Glutamatergic neuron (in vitro differentiated cells): ENCODE measurements around the gene KIRREL3. TPM values are rescaled to one million over a fixed set of nuclear protein-coding genes. Genes with fewer than 3 reads are reported as not detected.

Experiments used
- DNase-seq: peaks from one replicate; pipeline ENCODE4 v3.0.0; 2022
- H3K27ac Mint-ChIP-seq: one replicate; pipeline ENCODE4 v1.8.0; 2020; ENCODE audit warnings: mild to moderate bottlenecking, mixed read lengths, inconsistent platforms; ENCODE audit not compliant: unreplicated experiment
- H3K27me3 Mint-ChIP-seq: one replicate; pipeline ENCODE4 v1.8.0; 2020; ENCODE audit warnings: mild to moderate bottlenecking, moderate library complexity, mixed read lengths, inconsistent platforms; ENCODE audit not compliant: unreplicated experiment
- H3K36me3 Mint-ChIP-seq: one replicate; pipeline ENCODE4 v1.8.0; 2020; ENCODE audit warnings: mild to moderate bottlenecking, mixed read lengths, inconsistent platforms; ENCODE audit not compliant: unreplicated experiment
- H3K4me1 Mint-ChIP-seq: one replicate; pipeline ENCODE4 v1.8.0; 2020; ENCODE audit warnings: mild to moderate bottlenecking, low read depth, mixed read lengths, inconsistent platforms; ENCODE audit not compliant: unreplicated experiment
- H3K4me3 Mint-ChIP-seq: one replicate; pipeline ENCODE4 v1.8.0; 2020; ENCODE audit warnings: mild to moderate bottlenecking, mixed read lengths, inconsistent platforms; ENCODE audit not compliant: unreplicated experiment
- H3K9me3 Mint-ChIP-seq: one replicate; pipeline ENCODE4 v1.8.0; 2020; ENCODE audit warnings: mild to moderate bottlenecking, moderate library complexity, mixed read lengths, inconsistent platforms; ENCODE audit not compliant: unreplicated experiment
- CTCF ChIP-seq: fragments of 200-600 bp; sonication (generic); IDR thresholded peaks from one replicate; pipeline ENCODE4 v1.5.0; 2021; ENCODE audit not compliant: partially characterized antibody, unreplicated experiment
- total RNA-seq: library from RNA; stranded (reverse); fragmentation: NEBNext Ultra II Directional; extraction: Animal tissue kit (Norgen Biotek cat#: 25700); gene quantifications from one replicate; pipeline ENCODE4 v1.2.1, GENCODE V29; 2021; ENCODE audit not compliant: unreplicated experiment

KIRREL3 gene
- total RNA-seq, 1 donor from 2014 or later: 25.3 TPM

GRCh38 chr11:126512741-126513715 lies 487.5 kb downstream of the KIRREL3 start:
- H3K27me3 Mint-ChIP-seq: peaks cover 11% of the 10 kb centered on the region
- H3K36me3 Mint-ChIP-seq: no peaks in the 10 kb centered on the region
- no peak for TF ChIP-seq CTCF
- H3K9me3 Mint-ChIP-seq: peaks cover 10% of the 10 kb centered on the region
- H3K4me1 Mint-ChIP-seq: peaks cover 17% of the 10 kb centered on the region
- H3K4me3 Mint-ChIP-seq: no peak overlapping the region
- H3K27ac Mint-ChIP-seq: no peak overlapping the region
- DNase-seq: no peak

DNA sequence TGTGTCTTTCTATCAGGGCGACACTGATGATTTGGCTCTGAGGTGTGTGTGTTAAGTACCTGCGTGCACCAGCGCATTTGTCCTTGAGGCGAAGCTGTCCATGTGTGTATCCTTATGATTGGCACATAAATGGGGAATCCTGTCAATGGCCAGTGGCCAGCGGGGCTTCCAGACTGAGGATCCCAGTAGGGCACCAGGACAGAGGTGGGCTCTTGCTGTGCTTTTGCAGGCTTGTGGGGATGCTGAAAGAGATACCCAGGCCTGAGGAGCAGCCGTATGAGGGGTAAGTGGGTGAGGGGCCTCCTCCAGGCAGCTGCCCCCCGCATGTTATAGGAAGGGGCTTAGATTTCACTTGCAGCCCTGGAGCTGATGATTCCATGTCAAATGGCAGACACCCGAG lies 488.3 kb downstream of the KIRREL3 start:
- no peak overlapping the region for H3K27ac Mint-ChIP-seq
- DNase-seq: no peak
- peaks cover 11% of the 10 kb centered on the region for H3K9me3 Mint-ChIP-seq
- no peak overlapping the region for H3K4me3 Mint-ChIP-seq
- H3K4me1 Mint-ChIP-seq: peaks cover 13% of the 10 kb centered on the region
- TF ChIP-seq CTCF: no peak
- H3K27me3 Mint-ChIP-seq: peaks cover 9% of the 10 kb centered on the region
- H3K36me3 Mint-ChIP-seq: no peaks in the 10 kb centered on the region

- H3K4me3 Mint-ChIP-seq: no peak overlapping the region
- no peaks in the 10 kb centered on the region for H3K36me3 Mint-ChIP-seq
- H3K9me3 Mint-ChIP-seq: peaks cover 10% of the 10 kb centered on the region
- DNase-seq: no peak
- peaks cover 10% of the 10 kb centered on the region for H3K4me1 Mint-ChIP-seq
- peaks cover 5% of the 10 kb centered on the region for H3K27me3 Mint-ChIP-seq
- H3K27ac Mint-ChIP-seq: no peak overlapping the region
- no peak for TF ChIP-seq CTCF
Measured at GRCh38 chr11:126511475-126512115, 489.0 kb downstream of the KIRREL3 start.

DNA sequence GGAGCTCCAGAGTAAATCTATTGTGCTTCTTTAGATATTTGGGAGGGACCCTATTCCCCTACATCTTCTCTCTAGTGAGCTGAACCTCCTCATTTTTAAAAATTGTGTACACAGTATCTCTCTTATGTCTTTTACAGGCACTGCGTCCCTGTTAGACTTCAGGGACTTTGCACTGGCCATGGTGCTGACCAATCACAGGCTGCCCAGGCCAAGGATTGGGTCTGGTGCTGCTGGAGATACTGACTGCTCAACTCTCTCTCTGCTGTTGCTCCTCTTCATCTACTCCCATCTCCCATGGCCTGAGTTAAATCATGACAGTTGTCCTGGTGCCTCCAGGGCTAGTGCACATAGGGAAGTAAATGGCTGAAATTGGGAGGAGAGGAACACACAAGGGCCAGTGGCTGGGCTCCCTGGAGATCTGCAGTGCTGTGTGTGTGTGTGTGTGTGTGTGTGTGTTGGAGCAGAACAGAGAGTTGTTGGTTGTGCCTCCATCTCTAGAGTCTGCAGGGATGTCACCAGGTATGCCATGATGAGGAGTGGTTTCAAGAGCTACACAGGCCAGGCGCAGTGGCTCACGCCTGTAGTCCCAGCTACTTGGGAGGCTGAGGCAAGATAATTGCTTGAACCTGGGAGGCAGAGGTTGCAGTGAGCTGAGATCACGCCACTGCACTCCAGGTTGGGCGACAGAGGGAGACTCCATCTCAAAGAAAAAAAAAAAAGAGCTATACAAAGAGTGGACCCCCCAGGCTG lies 489.8 kb downstream of the KIRREL3 start:
- no peak for TF ChIP-seq CTCF
- Mint-ChIP-seq H3K36me3 (no peaks in the 10 kb centered on the region), H3K27ac (no peak overlapping the region), H3K4me1 (peaks cover 10% of the 10 kb centered on the region), H3K27me3 (peaks cover 5% of the 10 kb centered on the region), H3K9me3 (peaks cover 10% of the 10 kb centered on the region), H3K4me3 (no peak overlapping the region)
- no peak for DNase-seq
